ENCODE measurements around the gene AMN. TPM values are rescaled to one million over a fixed set of nuclear protein-coding genes. Genes with fewer than 3 reads are reported as not detected.

AMN gene
- total and polyA plus RNA-seq, 2 experiments from 2014 or later = 0.48 to 1.3 TPM

GRCh38 chr14:102966681-102967505 lies 44.4 kb downstream of the AMN start:
- H3K4me1 ChIP-seq (ENCODE audit: low read depth) = no peaks in the 10 kb centered on the region
- H3K9me3 ChIP-seq (ENCODE audit: low read depth) = no peaks in the 10 kb centered on the region
- no peak for DNase-seq (ENCODE audit: low read depth in 1 of 2, low spot score in 1 of 2)
- H3K27ac ChIP-seq = no peak overlapping the region
- no peak overlapping the region for H3K4me3 ChIP-seq
- H3K36me3 ChIP-seq = peaks cover 74% of the 10 kb centered on the region
- no peak for TF ChIP-seq CTCF (IDR thresholded peaks at IDR 0.05; ENCODE audit: low read depth, low read length)
- no peaks in the 10 kb centered on the region for H3K27me3 ChIP-seq

- H3K27me3 ChIP-seq = no peaks in the 10 kb centered on the region
- no peak overlapping the region for H3K4me3 ChIP-seq
- H3K36me3 ChIP-seq = peaks cover 72% of the 10 kb centered on the region
- TF ChIP-seq CTCF (IDR thresholded peaks at IDR 0.05; ENCODE audit: low read depth, low read length) = no peak
- no peaks in the 10 kb centered on the region for H3K9me3 ChIP-seq (ENCODE audit: low read depth)
- H3K4me1 ChIP-seq (ENCODE audit: low read depth) = no peaks in the 10 kb centered on the region
- no peak overlapping the region for H3K27ac ChIP-seq
- DNase-seq (ENCODE audit: low read depth in 1 of 2, low spot score in 1 of 2) = no peak
These were observed 45.0 kb downstream of the AMN start for GRCh38 chr14:102967506-102967795.

GRCh38 chr14:102968306-102968705 lies 45.8 kb downstream of the AMN start:
- no peaks in the 10 kb centered on the region for H3K4me1 ChIP-seq (ENCODE audit: low read depth)

GRCh38 chr14:102969060-102969791 lies 46.8 kb downstream of the AMN start:
- Histone ChIP-seq H3K9me3 (ENCODE audit: low read depth) (no peaks in the 10 kb centered on the region), H3K4me3 (no peak overlapping the region), H3K27me3 (no peaks in the 10 kb centered on the region), H3K27ac (no peak overlapping the region), H3K36me3 (peaks cover 61% of the 10 kb centered on the region), H3K4me1 (ENCODE audit: low read depth) (no peaks in the 10 kb centered on the region)
- no peak for DNase-seq (ENCODE audit: low read depth in 1 of 2, low spot score in 1 of 2)
- no peak for TF ChIP-seq CTCF (IDR thresholded peaks at IDR 0.05; ENCODE audit: low read depth, low read length)

More at GRCh38 chr14:102968306-102968705, 45.8 kb downstream of the AMN start:
- DNase-seq (ENCODE audit: low read depth in 1 of 2, low spot score in 1 of 2) = no peak
- no peaks in the 10 kb centered on the region for H3K27me3 ChIP-seq
- no peak overlapping the region for H3K27ac ChIP-seq
- H3K9me3 ChIP-seq (ENCODE audit: low read depth) = no peaks in the 10 kb centered on the region
- no peak overlapping the region for H3K4me3 ChIP-seq
- no peak for TF ChIP-seq CTCF (IDR thresholded peaks at IDR 0.05; ENCODE audit: low read depth, low read length)
- peaks cover 65% of the 10 kb centered on the region for H3K36me3 ChIP-seq

GRCh38 chr14:102969901-102970300 lies 47.4 kb downstream of the AMN start:
- Histone ChIP-seq H3K4me1 (ENCODE audit: low read depth) (no peaks in the 10 kb centered on the region), H3K9me3 (ENCODE audit: low read depth) (no peaks in the 10 kb centered on the region), H3K27ac (no peak overlapping the region), H3K36me3 (peaks cover 54% of the 10 kb centered on the region), H3K4me3 (no peak overlapping the region), H3K27me3 (no peaks in the 10 kb centered on the region)
- no peak for DNase-seq (ENCODE audit: low read depth in 1 of 2, low spot score in 1 of 2)
- TF ChIP-seq CTCF (IDR thresholded peaks at IDR 0.05; ENCODE audit: low read depth, low read length) = no peak
